B cell (primary cell): ENCODE measurements around the gene KRTAP15-1. TPM values are rescaled to one million over a fixed set of nuclear protein-coding genes. Genes with fewer than 3 reads are reported as not detected.

ENCODE experiments used
- ATAC-seq: fragments of 200-7000 bp; cut with Tn5 transposase; one replicate; pipeline ENCODE4 v1.10.0; 2021; ENCODE audit warnings: low read depth, mild to moderate bottlenecking, moderate number of reproducible peaks, moderate library complexity
- CTCF ChIA-PET: fragments of 350-600 bp; sonication (Branson Sonifier 250); formaldehyde crosslinking; loops from one replicate; lab custom pipeline; 2021; ENCODE audit warnings: antibody characterized with exemption, inconsistent platforms; lab: Charles Lee
- POLR2A ChIA-PET: fragments of 350-600 bp; sonication (Branson Sonifier 250); formaldehyde crosslinking; loops from one replicate; lab custom pipeline; 2021; ENCODE audit warnings: antibody characterized with exemption; lab: Charles Lee
- DNase-seq: peaks from one replicate; pipeline ENCODE4 v3.0.0; 2013
- H2AFZ ChIP-seq: 2 replicates; pipeline ENCODE4 v1.6.1; 2012; ENCODE audit warnings: mild to moderate bottlenecking, low read depth, low read length; ENCODE audit not compliant: insufficient read depth, poor library complexity, severe bottlenecking
- H3K27ac ChIP-seq, 2 donors: 1 replicate in 1 of 2; 2 replicates in 1 of 2; pipeline ENCODE4 v1.5.1; 2012 to 2013; ENCODE audit warnings: low read length in 2 of 2, mild to moderate bottlenecking in 2 of 2, moderate library complexity in 1 of 2
- H3K27me3 ChIP-seq, 4 experiments: fragments of 200-600 bp in 1 of 4; sonication (generic) in 1 of 4; replicated peaks in 1 of 4; 1 replicate in 2 of 4; 2 replicates in 2 of 4; pipeline versions ENCODE4 v1.6.1 to v1.7.0; 2013 to 2016; ENCODE audit warnings: low read length in 3 of 4, mild to moderate bottlenecking in 2 of 4, mixed read lengths in 1 of 4, moderate library complexity in 1 of 4; ENCODE audit not compliant: insufficient read depth in 4 of 4, control insufficient read depth in 3 of 4; ENCODE audit errors: control extremely low read depth in 1 of 4
- H3K36me3 ChIP-seq, 2 experiments: replicated peaks in 1 of 2; 1 replicate in 1 of 2; 2 replicates in 1 of 2; pipeline versions ENCODE4 v1.6.1 to v1.7.1; 2013; ENCODE audit warnings: low read length in 1 of 2; ENCODE audit not compliant: insufficient read depth in 2 of 2, control insufficient read depth in 1 of 2; ENCODE audit errors: control extremely low read depth in 1 of 2, extremely low read depth in 1 of 2
- H3K4me1 ChIP-seq, 2 donors: fragments of 200-600 bp in 1 of 2; sonication (generic) in 1 of 2; 1 replicate in 1 of 2; 2 replicates in 1 of 2; pipeline versions ENCODE4 v1.5.1 to v1.6.1; 2013 to 2017; ENCODE audit warnings: low read length in 2 of 2; ENCODE audit not compliant: control insufficient read depth in 2 of 2, insufficient read depth in 2 of 2
- H3K4me2 ChIP-seq: replicated peaks from 2 replicates; pipeline ENCODE3; 2012; ENCODE audit warnings: mild to moderate bottlenecking, low read depth, low read length; ENCODE audit not compliant: poor library complexity, severe bottlenecking
- H3K4me3 ChIP-seq, 5 experiments: fragments of 200-600 bp in 1 of 5; sonication (generic) in 1 of 5; 1 replicate in 3 of 5; 2 replicates in 2 of 5; pipeline versions ENCODE4 v1.5.1 to v1.7.0; 2011 to 2016; ENCODE audit warnings: low read length in 4 of 5, mild to moderate bottlenecking in 4 of 5, low read depth in 2 of 5, control low read depth in 1 of 5, moderate library complexity in 1 of 5; ENCODE audit not compliant: insufficient read depth in 1 of 5; ENCODE audit errors: control extremely low read depth in 1 of 5, extremely low read depth in 1 of 5
- H3K79me2 ChIP-seq: fragments of 200-600 bp; sonication (generic); one replicate; pipeline ENCODE4 v1.6.0; 2016; ENCODE audit warnings: low read length; ENCODE audit not compliant: control insufficient read depth, insufficient read depth
- H3K9ac ChIP-seq: fragments of 200-600 bp; sonication (generic); 2 replicates; pipeline ENCODE4 v1.6.1; 2017; ENCODE audit warnings: mild to moderate bottlenecking, low read length, moderate library complexity
- H3K9me3 ChIP-seq, 3 donors: one replicate each; pipeline versions ENCODE4 v1.6.1 to v1.7.1; 2013; ENCODE audit warnings: low read length in 2 of 3; ENCODE audit not compliant: control insufficient read depth in 2 of 3, insufficient read depth in 1 of 3; ENCODE audit errors: control extremely low read depth in 1 of 3
- H4K20me1 ChIP-seq: 2 replicates; pipeline ENCODE4 v1.6.0; 2012; ENCODE audit warnings: mild to moderate bottlenecking, low read length; ENCODE audit not compliant: insufficient read depth, control insufficient read depth, poor library complexity, severe bottlenecking
- H3K27ac Mint-ChIP-seq: one replicate; pipeline ENCODE4 v1.8.0; 2021; ENCODE audit warnings: mixed read lengths
- H3K27me3 Mint-ChIP-seq: one replicate; pipeline ENCODE4 v1.8.0; 2021; ENCODE audit warnings: mixed read lengths
- H3K4me1 Mint-ChIP-seq: one replicate; pipeline ENCODE4 v1.8.0; 2021; ENCODE audit warnings: mixed read lengths
- H3K4me3 Mint-ChIP-seq: one replicate; pipeline ENCODE4 v1.8.0; 2021; ENCODE audit warnings: mixed read lengths
- H3K9me3 Mint-ChIP-seq: one replicate; pipeline ENCODE4 v1.8.0; 2022; ENCODE audit warnings: mixed read lengths; ENCODE audit not compliant: insufficient read depth
- EZH2 ChIP-seq: IDR thresholded peaks from 2 replicates; pipeline ENCODE4 v1.6.1; 2012; ENCODE audit warnings: borderline replicate concordance, low read depth, mild to moderate bottlenecking, moderate library complexity, low read length; ENCODE audit not compliant: insufficient read depth, poor library complexity, severe bottlenecking
- WGBS: methylation state at CpG from one replicate; pipeline ENCODE4 v1.1.5; 2013; ENCODE audit warnings: missing lambda C conversion rate; ENCODE audit not compliant: insufficient coverage; 5-methylcytosine and 5-hydroxymethylcytosine counted together
- intact Hi-C: fragments of 100-400 bp; cut with micrococcal nuclease; formaldehyde crosslinking; loops from one replicate; pipeline ENCODE4 v1.10.0; 2022
- polyA plus RNA-seq: library from polyadenylated mRNA; depleted of rRNA; stranded (reverse); fragments of >200 nt; gene quantifications from 2 replicates; pipeline ENCODE4 v1.2.3, GENCODE V29; 2012
- total RNA-seq, 2 donors: library from RNA; stranded (reverse); fragments of 120-200 nt in 1 of 2; gene quantifications; 1 replicate in 1 of 2; 2 replicates in 1 of 2; pipeline versions ENCODE4 v1.2.3 to v1.2.4, GENCODE V29; 2013 to 2022
- TF ChIP-seq, protein P1 (sequence below): fragments of 200-600 bp; IDR thresholded peaks from one replicate; pipeline ENCODE4 v1.8.0; 2022; ENCODE audit warnings: antibody characterized with exemption, mild to moderate bottlenecking

Gene KRTAP15-1
- total and polyA plus RNA-seq, 2 donors (not counting 1 experiment from before 2014, with no cell fraction given) = not detected

DNA sequence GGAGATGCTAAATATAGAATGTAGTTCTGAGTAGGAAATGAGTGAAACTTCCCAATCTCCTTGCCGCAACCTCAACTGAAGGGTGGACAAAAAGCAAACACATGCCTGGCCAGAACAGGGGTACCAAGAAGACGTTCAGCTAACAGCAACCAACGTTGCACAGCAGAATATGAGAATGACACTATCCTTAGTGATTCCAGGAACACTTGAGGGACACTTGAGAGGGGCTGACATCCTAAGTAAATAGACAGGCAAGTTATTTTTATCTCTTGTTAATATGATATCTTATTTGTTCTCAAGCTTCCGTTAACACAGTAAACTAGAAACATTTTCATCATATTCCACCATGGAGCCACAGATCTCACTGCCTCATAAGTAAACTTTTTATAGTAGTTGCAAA is 39.2 kb downstream of the KRTAP15-1 start:
- H3K4me2 ChIP-seq = no peak overlapping the region
- ChIA-PET CTCF (no interaction called here), POLR2A (no interaction called here)
- H3K36me3 ChIP-seq = no peaks in the 10 kb centered on the region
- H3K4me1 Mint-ChIP-seq = no peaks in the 10 kb centered on the region
- no peak overlapping the region for H3K27ac ChIP-seq
- DNase-seq (no peak), ATAC-seq (no peak)
- H3K9me3 Mint-ChIP-seq = no peaks in the 10 kb centered on the region
- H2AFZ ChIP-seq = no peak overlapping the region
- H3K27me3 Mint-ChIP-seq = no peaks in the 10 kb centered on the region
- intact Hi-C loops = no loop called here
- no peak overlapping the region for H3K4me3 Mint-ChIP-seq
- 82% methylated on average over 3 of the region's 4 CpGs for WGBS
- no peaks in the 10 kb centered on the region for H4K20me1 ChIP-seq
- no peaks in the 10 kb centered on the region for H3K27me3 ChIP-seq
- no peak overlapping the region for H3K27ac Mint-ChIP-seq
- no peaks in the 10 kb centered on the region for H3K4me1 ChIP-seq
- H3K9ac ChIP-seq = no peak overlapping the region
- H3K79me2 ChIP-seq = no peaks in the 10 kb centered on the region
- no peak overlapping the region for H3K4me3 ChIP-seq
- TF ChIP-seq, protein P1, sequence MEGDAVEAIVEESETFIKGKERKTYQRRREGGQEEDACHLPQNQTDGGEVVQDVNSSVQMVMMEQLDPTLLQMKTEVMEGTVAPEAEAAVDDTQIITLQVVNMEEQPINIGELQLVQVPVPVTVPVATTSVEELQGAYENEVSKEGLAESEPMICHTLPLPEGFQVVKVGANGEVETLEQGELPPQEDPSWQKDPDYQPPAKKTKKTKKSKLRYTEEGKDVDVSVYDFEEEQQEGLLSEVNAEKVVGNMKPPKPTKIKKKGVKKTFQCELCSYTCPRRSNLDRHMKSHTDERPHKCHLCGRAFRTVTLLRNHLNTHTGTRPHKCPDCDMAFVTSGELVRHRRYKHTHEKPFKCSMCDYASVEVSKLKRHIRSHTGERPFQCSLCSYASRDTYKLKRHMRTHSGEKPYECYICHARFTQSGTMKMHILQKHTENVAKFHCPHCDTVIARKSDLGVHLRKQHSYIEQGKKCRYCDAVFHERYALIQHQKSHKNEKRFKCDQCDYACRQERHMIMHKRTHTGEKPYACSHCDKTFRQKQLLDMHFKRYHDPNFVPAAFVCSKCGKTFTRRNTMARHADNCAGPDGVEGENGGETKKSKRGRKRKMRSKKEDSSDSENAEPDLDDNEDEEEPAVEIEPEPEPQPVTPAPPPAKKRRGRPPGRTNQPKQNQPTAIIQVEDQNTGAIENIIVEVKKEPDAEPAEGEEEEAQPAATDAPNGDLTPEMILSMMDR = no peak
- no peak for TF ChIP-seq EZH2
- no peaks in the 10 kb centered on the region for H3K9me3 ChIP-seq

DNA sequence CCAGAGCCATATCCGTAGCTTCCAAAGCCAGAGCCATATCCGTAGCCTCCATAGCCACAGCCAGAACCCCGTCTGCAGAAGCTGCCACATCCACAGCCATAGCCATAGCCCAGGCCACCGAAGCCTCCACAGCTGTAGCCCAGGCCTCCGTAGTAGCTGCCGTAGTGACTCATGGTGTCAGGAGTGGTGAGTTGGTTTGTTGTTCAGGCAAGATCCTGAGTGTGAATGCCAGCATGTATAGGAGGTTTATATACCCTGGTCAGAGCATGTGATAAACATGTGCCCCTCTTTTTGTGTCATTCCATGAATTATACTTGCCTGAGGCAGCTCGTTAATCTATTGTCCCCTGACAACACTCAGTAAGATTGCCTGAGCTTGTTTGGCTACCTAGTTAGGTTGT is 40.1 kb downstream of the KRTAP15-1 start, which contains the start of gene KRTAP19-1:
TSS of gene KRTAP19-1 (minus strand) at position 223 of the 400 bp plus-strand sequence. CDS start at position 173, 50 bp downstream.
- peaks cover 0 to 2% (median 0%) of the 10 kb centered on the region in 3 donors for H3K9me3 ChIP-seq
- H3K27ac ChIP-seq = no peak within 1 kb of the TSS
- H3K36me3 ChIP-seq = no peaks in the 10 kb centered on the region
- no peaks in the 10 kb centered on the region for H3K27me3 Mint-ChIP-seq
- H3K79me2 ChIP-seq = no peaks in the 10 kb centered on the region
- ChIA-PET CTCF (no interaction called here), POLR2A (no interaction called here)
- no peak within 1 kb of the TSS for H3K4me2 ChIP-seq
- no peak within 1 kb of the TSS for H3K9ac ChIP-seq
- no peaks in the 10 kb centered on the region for H4K20me1 ChIP-seq
- no peak for ATAC-seq
- no peak within 1 kb of the TSS for H3K4me3 Mint-ChIP-seq
- DNase-seq = no peak
- WGBS = 91% methylated on average over 7 of the region's 7 CpGs
- no peaks in the 10 kb centered on the region for H3K4me1 ChIP-seq
- no peaks in the 10 kb centered on the region for H3K9me3 Mint-ChIP-seq
- H2AFZ ChIP-seq = no peak within 1 kb of the TSS
- no peaks in the 10 kb centered on the region for H3K4me1 Mint-ChIP-seq
- H3K27me3 ChIP-seq = no peaks in the 10 kb centered on the region
- no peak within 1 kb of the TSS for H3K4me3 ChIP-seq
- TF ChIP-seq EZH2 = no peak
- TF ChIP-seq, protein P1 = no peak
- H3K27ac Mint-ChIP-seq = no peak within 1 kb of the TSS
- intact Hi-C loops = no loop called here
